Osteoblast (primary cell): ENCODE results near the gene ATAD3C. TPM values are rescaled to one million over a fixed set of nuclear protein-coding genes. Genes with fewer than 3 reads are reported as not detected.
"Not testable (repeated sequence)": the region's sequence is repeated elsewhere in the genome, so short reads cannot be mapped to it uniquely, and the experiment has no call there.

Source experiments
- DNase-seq: peaks from one replicate; pipeline ENCODE4 v3.0.0; 2011; ENCODE audit warnings: low spot score, mixed read lengths; ENCODE audit not compliant: insufficient read length; ENCODE audit errors: missing footprints
- H2AFZ ChIP-seq: 2 replicates; pipeline ENCODE4 v1.6.0; 2011; ENCODE audit warnings: mild to moderate bottlenecking, low read length
- H3K27ac ChIP-seq: 2 replicates; pipeline ENCODE4 v1.5.1; 2011; ENCODE audit warnings: mild to moderate bottlenecking, low read depth, low read length, moderate library complexity
- H3K27me3 ChIP-seq: 2 replicates; pipeline ENCODE4 v1.6.0; 2012; ENCODE audit warnings: mild to moderate bottlenecking, control low read depth, inconsistent platforms, low read length, moderate library complexity; ENCODE audit not compliant: insufficient read depth
- H3K36me3 ChIP-seq: 2 replicates; pipeline ENCODE4 v1.5.1; 2011; ENCODE audit warnings: mild to moderate bottlenecking, low read length, control low read depth, moderate library complexity; ENCODE audit not compliant: insufficient read depth
- H3K4me1 ChIP-seq: 2 replicates; pipeline ENCODE4 v1.5.1; 2011; ENCODE audit warnings: mild to moderate bottlenecking, low read length, control low read depth, moderate library complexity; ENCODE audit not compliant: insufficient read depth
- H3K4me2 ChIP-seq: 2 replicates; pipeline ENCODE4 v1.6.0; 2011; ENCODE audit warnings: mild to moderate bottlenecking, low read length; ENCODE audit not compliant: insufficient read depth
- H3K4me3 ChIP-seq: fragments of 200-600 bp; sonication (generic); 3 replicates; pipeline ENCODE4 v1.5.1; 2012; ENCODE audit warnings: mild to moderate bottlenecking, low read length, inconsistent platforms; ENCODE audit not compliant: insufficient read depth
- H3K79me2 ChIP-seq: 2 replicates; pipeline ENCODE4 v1.6.0; 2012; ENCODE audit warnings: mild to moderate bottlenecking, low read length, control low read depth, inconsistent platforms; ENCODE audit not compliant: insufficient read depth
- H3K9me3 ChIP-seq: 2 replicates; pipeline ENCODE4 v1.5.1; 2011; ENCODE audit warnings: low read depth, low read length, control low read depth
- H4K20me1 ChIP-seq: 2 replicates; pipeline ENCODE4 v1.6.0; 2012; ENCODE audit warnings: mild to moderate bottlenecking, low read length, control low read depth; ENCODE audit not compliant: insufficient read depth
- CTCF ChIP-seq: IDR thresholded peaks from 2 replicates; pipeline ENCODE4 v1.5.1; 2011; ENCODE audit warnings: mild to moderate bottlenecking, low read depth, low read length, moderate library complexity; ENCODE audit errors: extremely low read depth
- total RNA-seq: library from RNA; depleted of rRNA; stranded (reverse); fragments of >200 nt; gene quantifications from 2 replicates; pipeline ENCODE4 v1.2.3, GENCODE V29; 2012

The ATAD3C gene
- total RNA-seq, 1 donor: under 0.01 TPM

GRCh38 chr1:1463312-1463711 is 13.8 kb downstream of the ATAD3C start:
- DNase-seq: no peak
- Histone ChIP-seq H3K27me3 (no peaks in the 10 kb centered on the region), H3K4me3 (no peak overlapping the region), H3K27ac (no peak overlapping the region), H3K36me3 (no peaks in the 10 kb centered on the region), H3K4me2 (no peak overlapping the region), H3K79me2 (no peaks in the 10 kb centered on the region), H2AFZ (no peak overlapping the region), H3K9me3 (no peaks in the 10 kb centered on the region), H3K4me1 (no peaks in the 10 kb centered on the region), H4K20me1 (no peaks in the 10 kb centered on the region)
- TF ChIP-seq CTCF: no peak

- Histone ChIP-seq H3K4me1 (peaks cover 12% of the 10 kb centered on the region), H3K79me2 (peaks cover 14% of the 10 kb centered on the region)
- not testable (repeated sequence) for H3K4me3 ChIP-seq, H2AFZ ChIP-seq, H3K36me3 ChIP-seq, H3K27ac ChIP-seq, H3K27me3 ChIP-seq, H4K20me1 ChIP-seq, H3K4me2 ChIP-seq, H3K9me3 ChIP-seq
- peak; percentile 25 for DNase-seq
Measured at GRCh38 chr1:1468196-1468985, 18.9 kb downstream of the ATAD3C start.

- Histone ChIP-seq H3K4me3 (peak overlapping the region; percentile 79), H3K9me3 (no peaks in the 10 kb centered on the region), H4K20me1 (peaks cover 11% of the 10 kb centered on the region), H3K4me1 (peaks cover 12% of the 10 kb centered on the region), H3K79me2 (peaks cover 34% of the 10 kb centered on the region), H3K36me3 (no peaks in the 10 kb centered on the region), H3K27me3 (no peaks in the 10 kb centered on the region), H2AFZ (peak overlapping the region; percentile 81), H3K4me2 (peak overlapping the region; percentile 99), H3K27ac (peak overlapping the region; percentile 36)
- DNase-seq: peak; percentile 81
- no peak for TF ChIP-seq CTCF
Measured at GRCh38 chr1:1470626-1471388, 21.3 kb downstream of the ATAD3C start.

GRCh38 chr1:1471389-1472052 is 22.0 kb downstream of the ATAD3C start, which contains the start of gene ATAD3B:
ATAD3B (plus strand) TSS chr1:1471765; CDS start chr1:1471885, 120 bp downstream.
- H3K4me1 ChIP-seq: peaks cover 12% of the 10 kb centered on the region
- no peaks in the 10 kb centered on the region for H3K36me3 ChIP-seq
- H3K9me3 ChIP-seq: no peaks in the 10 kb centered on the region
- peak within 1 kb of the TSS; percentile 79 for H3K4me3 ChIP-seq
- H3K79me2 ChIP-seq: peaks cover 41% of the 10 kb centered on the region
- TF ChIP-seq CTCF: no peak
- H3K27ac ChIP-seq: peak within 1 kb of the TSS; percentile 68
- H2AFZ ChIP-seq: peak within 1 kb of the TSS; percentile 81
- H3K27me3 ChIP-seq: no peaks in the 10 kb centered on the region
- H4K20me1 ChIP-seq: peaks cover 11% of the 10 kb centered on the region
- DNase-seq: peak; percentile 100
- H3K4me2 ChIP-seq: peak within 1 kb of the TSS; percentile 99

GRCh38 chr1:1472053-1472876 is 22.8 kb downstream of the ATAD3C start:
- Histone ChIP-seq H3K27ac (peak overlapping the region; percentile 68), H3K4me2 (peak overlapping the region; percentile 85), H4K20me1 (peaks cover 16% of the 10 kb centered on the region), H3K79me2 (peaks cover 48% of the 10 kb centered on the region), H3K4me1 (peaks cover 12% of the 10 kb centered on the region), H3K4me3 (peak overlapping the region; percentile 79)
- not testable (repeated sequence) for H3K36me3 ChIP-seq, H3K9me3 ChIP-seq, H3K27me3 ChIP-seq, H2AFZ ChIP-seq
- DNase-seq: peak; percentile 94
